K562 (cell line): ENCODE measurements around the gene NKAIN1.

Experiments
- BHLHE40 ChIP-seq: IDR thresholded peaks from 2 replicates; pipeline ENCODE4 v1.6.1; 2011; ENCODE audit warnings: low read length, improper control_type of control experiment
- CTCF ChIP-seq, 3 experiments: IDR thresholded peaks in 2 of 3; conservative IDR thresholded peaks in 1 of 3; 2 replicates each; pipeline ENCODE4 v1.5.1; 2011 to 2012; ENCODE audit warnings: low read length in 3 of 3, mild to moderate bottlenecking in 3 of 3, control low read depth in 2 of 3, improper control_type of control experiment in 1 of 3, inconsistent platforms in 1 of 3, low read depth in 1 of 3, mixed read lengths in 1 of 3, moderate library complexity in 1 of 3; ENCODE audit not compliant: insufficient read depth in 2 of 3
- DACH1 ChIP-seq: fragments of 450-650 bp; IDR thresholded peaks from 2 replicates; pipeline ENCODE4 v1.6.1; 2018; ENCODE audit not compliant: partially characterized antibody
- FOXA1 ChIP-seq: fragments of 450-650 bp; IDR thresholded peaks from 2 replicates; pipeline ENCODE4 v1.6.1; 2016; ENCODE audit warnings: mild to moderate bottlenecking, borderline replicate concordance
- PATZ1 ChIP-seq: fragments of 250-450 bp; sonication (Bioruptor Pico); IDR thresholded peaks from 2 replicates; pipeline ENCODE4 v1.5.0; 2020; ENCODE audit warnings: mild to moderate bottlenecking, borderline replicate concordance
- PRDM10 ChIP-seq: fragments of 450-650 bp; IDR thresholded peaks from 2 replicates; pipeline ENCODE4 v1.6.1; 2018; ENCODE audit not compliant: partially characterized antibody
- RAD21 ChIP-seq, 2 experiments: fragments of 250-450 bp in 1 of 2; fragments of 450-650 bp in 1 of 2; sonication (Bioruptor Pico) in 1 of 2; formaldehyde crosslinking in 1 of 2; IDR thresholded peaks in 1 of 2; conservative IDR thresholded peaks in 1 of 2; 2 replicates each; pipeline versions ENCODE4 v1.4.0 to v1.8.0; 2020 to 2022; ENCODE audit warnings: mild to moderate bottlenecking in 2 of 2, moderate library complexity in 1 of 2
- SMC3 ChIP-seq: conservative IDR thresholded peaks from 2 replicates; pipeline ENCODE4 v1.6.1; 2011; ENCODE audit warnings: low read depth, low read length, improper control_type of control experiment; ENCODE audit not compliant: insufficient read depth
- TAF7 ChIP-seq: fragments of 450-650 bp; IDR thresholded peaks from 2 replicates; pipeline ENCODE4 v1.6.1; 2016; ENCODE audit warnings: missing genetic modification characterization, missing compliant biosample characterization
- TEAD4 ChIP-seq, 2 experiments: sonication (generic) in 1 of 2; formaldehyde crosslinking in 1 of 2; IDR thresholded peaks; 2 replicates each; pipeline versions ENCODE4 v1.6.1 to v1.8.0; 2012 to 2022; ENCODE audit warnings: borderline replicate concordance in 1 of 2, inconsistent platforms in 1 of 2, low read length in 1 of 2, mild to moderate bottlenecking in 1 of 2, missing genetic modification reagents in 1 of 2
- ZNF12 ChIP-seq: sonication (generic); formaldehyde crosslinking; IDR thresholded peaks from 2 replicates; pipeline ENCODE4 v1.4.0; 2020; ENCODE audit warnings: mild to moderate bottlenecking, missing genetic modification reagents
- ZNF592 ChIP-seq: fragments of 450-650 bp; IDR thresholded peaks from 2 replicates; pipeline ENCODE4 v1.6.1; 2017; ENCODE audit warnings: antibody characterized with exemption, mild to moderate bottlenecking

GRCh38 chr1:31216016-31216415 is 23.7 kb downstream of the NKAIN1 start:
- TF ChIP-seq DACH1, result no peak
- no peak for TF ChIP-seq TAF7 (tag)
- TF ChIP-seq FOXA1, result no peak
- TF ChIP-seq CTCF (IDR thresholded peaks at IDR 0.05 in 2 of 3, conservative IDR thresholded peaks at IDR 0.05 in 1 of 3; ENCODE audit: insufficient read depth in 2 of 3, low read depth in 1 of 3, low read length in 3 of 3), result no peak
- no peak for TF ChIP-seq ZNF592
- no peak for TF ChIP-seq PRDM10
- no peak for TF ChIP-seq RAD21 (CRISPR knock-in tag; conservative IDR thresholded peaks at IDR 0.05 in 1 of 2, IDR thresholded peaks at IDR 0.05 in 1 of 2)
- TF ChIP-seq BHLHE40, result peak; percentile 59; the same call in 1 of the 2 replicates
- TF ChIP-seq SMC3, result no peak
- no peak for TF ChIP-seq TEAD4 (IDR thresholded peaks at IDR 0.05; ENCODE audit: low read length)
- no peak for TF ChIP-seq TEAD4 (CRISPR knock-in tag; IDR thresholded peaks at IDR 0.05; ENCODE audit: borderline replicate concordance)
- no peak for TF ChIP-seq PATZ1 (CRISPR knock-in tag)
- no peak for TF ChIP-seq ZNF12 (CRISPR knock-in tag)
